ENCODE results near the gene ASNS.

The ASNS gene

GRCh38 chr7:97844036-97844435 is 28.2 kb downstream of the ASNS start:
- no peak overlapping the region for H3K9ac ChIP-seq (ENCODE audit: low read depth, low read length, poor library complexity, severe bottlenecking)
- no peaks in the 10 kb centered on the region for H3K9me3 ChIP-seq (ENCODE audit: insufficient read depth, low read depth, low read length)
- no peak overlapping the region for H3K4me3 ChIP-seq (ENCODE audit: low read length, poor library complexity, severe bottlenecking)
- H3K4me1 ChIP-seq (ENCODE audit: insufficient read depth, low read length, poor library complexity, severe bottlenecking): no peaks in the 10 kb centered on the region
- no peaks in the 10 kb centered on the region for H3K36me3 ChIP-seq (ENCODE audit: insufficient read depth, low read length)
- H3K27me3 ChIP-seq (ENCODE audit: insufficient read depth, low read length, poor library complexity, severe bottlenecking): no peaks in the 10 kb centered on the region
- no peak overlapping the region for H3K4me2 ChIP-seq (ENCODE audit: low read depth, low read length, poor library complexity, severe bottlenecking)
- no peak overlapping the region for H2AFZ ChIP-seq (ENCODE audit: low read length)
- H3F3A ChIP-seq (ENCODE audit: low read depth): no peaks in the 10 kb centered on the region
- TF ChIP-seq EZH2phosphoT487 (IDR thresholded peaks at IDR 0.05; ENCODE audit: borderline replicate concordance): no peak
- no peak for TF ChIP-seq CTCF (conservative IDR thresholded peaks at IDR 0.05; ENCODE audit: low read length)
- no peaks in the 10 kb centered on the region for H3K9me2 ChIP-seq (replicated peaks; ENCODE audit: low read depth, low read length)
- no peaks in the 10 kb centered on the region for H3K79me2 ChIP-seq (ENCODE audit: insufficient read depth, low read length)
- no peaks in the 10 kb centered on the region for H4K20me1 ChIP-seq (ENCODE audit: insufficient read depth, low read length, poor library complexity, severe bottlenecking)

GRCh38 chr7:97842772-97843345 is 29.3 kb downstream of the ASNS start:
- Histone ChIP-seq H3F3A (ENCODE audit: low read depth) (no peaks in the 10 kb centered on the region), H3K79me2 (ENCODE audit: insufficient read depth, low read length) (no peaks in the 10 kb centered on the region), H3K9ac (ENCODE audit: low read depth, low read length, poor library complexity, severe bottlenecking) (no peak overlapping the region), H2AFZ (ENCODE audit: low read length) (no peak overlapping the region), H3K4me2 (ENCODE audit: low read depth, low read length, poor library complexity, severe bottlenecking) (no peak overlapping the region), H3K4me3 (ENCODE audit: low read length, poor library complexity, severe bottlenecking) (no peak overlapping the region), H3K9me2 (replicated peaks; ENCODE audit: low read depth, low read length) (no peaks in the 10 kb centered on the region), H3K36me3 (ENCODE audit: insufficient read depth, low read length) (no peaks in the 10 kb centered on the region), H4K20me1 (ENCODE audit: insufficient read depth, low read length, poor library complexity, severe bottlenecking) (no peaks in the 10 kb centered on the region), H3K9me3 (ENCODE audit: insufficient read depth, low read depth, low read length) (no peaks in the 10 kb centered on the region), H3K4me1 (ENCODE audit: insufficient read depth, low read length, poor library complexity, severe bottlenecking) (no peaks in the 10 kb centered on the region), H3K27me3 (ENCODE audit: insufficient read depth, low read length, poor library complexity, severe bottlenecking) (no peaks in the 10 kb centered on the region)
- TF ChIP-seq EZH2phosphoT487 (IDR thresholded peaks at IDR 0.05; ENCODE audit: borderline replicate concordance): no peak
- TF ChIP-seq CTCF (conservative IDR thresholded peaks at IDR 0.05; ENCODE audit: low read length): no peak

- H3K4me3 ChIP-seq (ENCODE audit: low read length, poor library complexity, severe bottlenecking): no peak overlapping the region
- no peak for TF ChIP-seq CTCF (conservative IDR thresholded peaks at IDR 0.05; ENCODE audit: low read length)
- TF ChIP-seq EZH2phosphoT487 (IDR thresholded peaks at IDR 0.05; ENCODE audit: borderline replicate concordance): no peak
- H3K27me3 ChIP-seq (ENCODE audit: insufficient read depth, low read length, poor library complexity, severe bottlenecking): no peaks in the 10 kb centered on the region
- H3K4me1 ChIP-seq (ENCODE audit: insufficient read depth, low read length, poor library complexity, severe bottlenecking): no peaks in the 10 kb centered on the region
- H2AFZ ChIP-seq (ENCODE audit: low read length): no peak overlapping the region
- H3K4me2 ChIP-seq (ENCODE audit: low read depth, low read length, poor library complexity, severe bottlenecking): no peak overlapping the region
- H3F3A ChIP-seq (ENCODE audit: low read depth): no peaks in the 10 kb centered on the region
- H3K9me3 ChIP-seq (ENCODE audit: insufficient read depth, low read depth, low read length): no peaks in the 10 kb centered on the region
- no peak overlapping the region for H3K9ac ChIP-seq (ENCODE audit: low read depth, low read length, poor library complexity, severe bottlenecking)
- no peaks in the 10 kb centered on the region for H3K36me3 ChIP-seq (ENCODE audit: insufficient read depth, low read length)
- H4K20me1 ChIP-seq (ENCODE audit: insufficient read depth, low read length, poor library complexity, severe bottlenecking): no peaks in the 10 kb centered on the region
- H3K79me2 ChIP-seq (ENCODE audit: insufficient read depth, low read length): no peaks in the 10 kb centered on the region
- no peaks in the 10 kb centered on the region for H3K9me2 ChIP-seq (replicated peaks; ENCODE audit: low read depth, low read length)
Measured at GRCh38 chr7:97842006-97842405, 30.2 kb downstream of the ASNS start.

All from Loucy (cell line).